H1 (cell line): ENCODE data around the gene GPC6. TPM values are rescaled to one million over a fixed set of nuclear protein-coding genes. Genes with fewer than 3 reads are reported as not detected.

ENCODE experiments used
- CTCF ChIA-PET: fragments of 300-600 bp; sonication (Branson Sonifier 250); formaldehyde crosslinking; loops from one replicate; lab custom pipeline; 2021; ENCODE audit not compliant: partially characterized antibody; lab: Charles Lee
- POLR2A ChIA-PET: fragments of 300-600 bp; sonication (Branson Sonifier 250); formaldehyde crosslinking; loops from one replicate; lab custom pipeline; 2021; ENCODE audit warnings: inconsistent platforms; ENCODE audit not compliant: partially characterized antibody; lab: Charles Lee
- DNase-seq, 2 experiments: peaks; one replicate each; pipeline versions ENCODE4 v3.0.0 to v3.0.0-alpha.2; 2010 to 2022; ENCODE audit warnings: low spot score in 2 of 2, low read depth in 1 of 2, mixed read lengths in 1 of 2
- FAIRE-seq: peaks from 2 replicates; lab custom pipeline; 2011; peaks lifted over from hg19 to GRCh38; lab: Jason Lieb, UNC
- H2AFZ ChIP-seq: 2 replicates; pipeline ENCODE4 v1.8.1; 2012; ENCODE audit warnings: low read length, inconsistent platforms
- H2AK5ac ChIP-seq: 2 replicates; pipeline ENCODE4 v1.6.1; 2013; ENCODE audit warnings: low read depth, low read length
- H2BK120ac ChIP-seq: replicated peaks from 2 replicates; pipeline ENCODE3; 2013; ENCODE audit warnings: low read depth, low read length, inconsistent platforms
- H2BK12ac ChIP-seq: 2 replicates; pipeline ENCODE4 v1.6.1; 2013; ENCODE audit warnings: low read depth, low read length
- H2BK15ac ChIP-seq: 2 replicates; pipeline ENCODE4 v1.6.1; 2013; ENCODE audit warnings: low read length
- H2BK20ac ChIP-seq: 2 replicates; pipeline ENCODE4 v1.6.1; 2013; ENCODE audit warnings: low read length
- H2BK5ac ChIP-seq: 2 replicates; pipeline ENCODE4 v1.6.1; 2013; ENCODE audit warnings: low read depth, low read length
- H3K14ac ChIP-seq: 2 replicates; pipeline ENCODE4 v1.6.1; 2013; ENCODE audit warnings: inconsistent platforms; ENCODE audit not compliant: insufficient read length
- H3K18ac ChIP-seq: 2 replicates; pipeline ENCODE4 v1.6.1; 2013; ENCODE audit warnings: low read length; ENCODE audit errors: extremely low read depth
- H3K23ac ChIP-seq: 2 replicates; pipeline ENCODE4 v1.6.1; 2013; ENCODE audit warnings: inconsistent platforms; ENCODE audit not compliant: insufficient read length
- H3K23me2 ChIP-seq: 2 replicates; pipeline ENCODE4 v1.6.1; 2013; ENCODE audit warnings: low read depth, low read length
- H3K27ac ChIP-seq: 2 replicates; pipeline ENCODE4 v1.6.1; 2011; ENCODE audit warnings: low read depth, low read length, inconsistent platforms
- H3K27me3 ChIP-seq, 4 experiments: replicated peaks in 1 of 4; 1 replicate in 1 of 4; 2 replicates in 3 of 4; pipeline versions ENCODE4 v1.6.1 to v1.8.1; 2011 to 2013; ENCODE audit warnings: low read length in 3 of 4, mild to moderate bottlenecking in 3 of 4, inconsistent platforms in 2 of 4, mixed read lengths in 2 of 4, moderate library complexity in 1 of 4; ENCODE audit not compliant: control insufficient read depth in 3 of 4, insufficient read depth in 3 of 4; ENCODE audit errors: extremely low read depth in 1 of 4
- H3K36me3 ChIP-seq, 4 experiments: 2 replicates each; pipeline versions ENCODE4 v1.6.1 to v1.8.1; 2011 to 2013; ENCODE audit warnings: mild to moderate bottlenecking in 4 of 4, low read length in 3 of 4, moderate library complexity in 2 of 4, control low read depth in 1 of 4, inconsistent platforms in 1 of 4; ENCODE audit not compliant: insufficient read depth in 4 of 4, control insufficient read depth in 2 of 4
- H3K4ac ChIP-seq: replicated peaks from 2 replicates; pipeline ENCODE3; 2013; ENCODE audit warnings: low read length, low read depth, mixed read lengths, inconsistent platforms; ENCODE audit not compliant: insufficient read length
- H3K4me1 ChIP-seq, 4 experiments: replicated peaks in 1 of 4; 1 replicate in 1 of 4; 2 replicates in 3 of 4; pipeline versions ENCODE4 v1.6.1 to v1.8.1; 2011 to 2013; ENCODE audit warnings: low read length in 3 of 4, inconsistent platforms in 2 of 4, mixed read lengths in 1 of 4; ENCODE audit not compliant: insufficient read depth in 4 of 4, control insufficient read depth in 3 of 4
- H3K4me2 ChIP-seq, 2 experiments: 2 replicates each; pipeline versions ENCODE4 v1.6.1 to v1.8.1; 2011 to 2013; ENCODE audit warnings: low read depth in 2 of 2, low read length in 2 of 2, control low read depth in 1 of 2, inconsistent platforms in 1 of 2, mild to moderate bottlenecking in 1 of 2; ENCODE audit not compliant: insufficient read depth in 1 of 2
- H3K4me3 ChIP-seq, 4 experiments: fragments of 200-600, 300-600 bp in 1 of 4; sonication (generic), shearing (Covaris generic), sonication (Bioruptor Twin) in 1 of 4; 2 replicates each; pipeline versions ENCODE4 v1.5.1 to v1.8.1; 2011 to 2016; ENCODE audit warnings: low read length in 4 of 4, low read depth in 3 of 4, control low read depth in 2 of 4, inconsistent platforms in 2 of 4, mild to moderate bottlenecking in 2 of 4, mixed read lengths in 1 of 4, moderate library complexity in 1 of 4; ENCODE audit not compliant: insufficient read depth in 2 of 4; ENCODE audit errors: extremely low read depth in 1 of 4
- H3K56ac ChIP-seq: replicated peaks from 2 replicates; pipeline ENCODE3; 2013; ENCODE audit warnings: low read depth, mild to moderate bottlenecking, mixed read lengths, low read length, inconsistent platforms; ENCODE audit not compliant: insufficient read length
- H3K79me1 ChIP-seq: 2 replicates; pipeline ENCODE4 v1.6.1; 2013; ENCODE audit warnings: low read depth, low read length, control low read depth
- H3K79me2 ChIP-seq, 2 experiments: 2 replicates each; pipeline versions ENCODE4 v1.6.1 to v1.8.1; 2012 to 2013; ENCODE audit warnings: low read length in 2 of 2, mild to moderate bottlenecking in 2 of 2, inconsistent platforms in 1 of 2; ENCODE audit not compliant: insufficient read depth in 2 of 2, control insufficient read depth in 1 of 2
- H3K9ac ChIP-seq, 4 experiments: replicated peaks in 1 of 4; 1 replicate in 1 of 4; 2 replicates in 3 of 4; pipeline versions ENCODE4 v1.6.1 to v1.8.1; 2011 to 2013; ENCODE audit warnings: low read depth in 3 of 4, low read length in 3 of 4, control low read depth in 2 of 4, mild to moderate bottlenecking in 2 of 4, moderate library complexity in 2 of 4, inconsistent platforms in 1 of 4; ENCODE audit errors: extremely low read depth in 1 of 4
- H3K9me3 ChIP-seq, 2 experiments: 2 replicates each; pipeline versions ENCODE4 v1.6.1 to v1.8.1; 2012 to 2013; ENCODE audit warnings: mild to moderate bottlenecking in 2 of 2, moderate library complexity in 2 of 2, control low read depth in 1 of 2, inconsistent platforms in 1 of 2, low read depth in 1 of 2, low read length in 1 of 2, mixed read lengths in 1 of 2; ENCODE audit not compliant: insufficient read depth in 2 of 2
- H4K20me1 ChIP-seq, 2 experiments: replicated peaks in 1 of 2; 2 replicates each; pipeline versions ENCODE3 to v1.8.1; 2011 to 2013; ENCODE audit warnings: inconsistent platforms in 2 of 2, low read length in 2 of 2, mild to moderate bottlenecking in 1 of 2; ENCODE audit not compliant: insufficient read depth in 2 of 2, control insufficient read depth in 1 of 2
- H4K5ac ChIP-seq: 2 replicates; pipeline ENCODE4 v1.6.1; 2013; ENCODE audit warnings: low read length, low read depth, mixed read lengths, inconsistent platforms; ENCODE audit not compliant: insufficient read length
- H4K8ac ChIP-seq: 2 replicates; pipeline ENCODE4 v1.8.0; 2013; ENCODE audit warnings: mild to moderate bottlenecking, moderate library complexity, low read length, inconsistent platforms; ENCODE audit not compliant: insufficient read depth; ENCODE audit errors: extremely low read depth
- H4K91ac ChIP-seq: replicated peaks from 2 replicates; pipeline ENCODE3; 2013; ENCODE audit warnings: low read length, mixed read lengths, inconsistent platforms; ENCODE audit not compliant: insufficient read length
- CBX5 ChIP-seq: fragments of 300-800, 300-1000 bp; sonication (generic); IDR thresholded peaks from 2 replicates; pipeline ENCODE4 v1.7.1; 2016; ENCODE audit warnings: antibody characterized with exemption, low read length, low read depth
- CHD2 ChIP-seq: IDR thresholded peaks from 2 replicates; pipeline ENCODE4 v1.6.1; 2012; ENCODE audit warnings: low read length, improper control_type of control experiment
- CTBP2 ChIP-seq: IDR thresholded peaks from 2 replicates; pipeline ENCODE4 v1.7.0; 2011; ENCODE audit warnings: borderline replicate concordance, mild to moderate bottlenecking, moderate library complexity, mixed read lengths, low read length; ENCODE audit not compliant: insufficient read depth, insufficient read length
- MAX ChIP-seq: IDR thresholded peaks from 2 replicates; pipeline ENCODE4 v1.6.1; 2012; ENCODE audit warnings: inconsistent platforms
- POLR2AphosphoS5 ChIP-seq: IDR thresholded peaks from 2 replicates; pipeline ENCODE4 v1.6.1; 2011; ENCODE audit warnings: low read depth, low read length
- RAD21 ChIP-seq, 2 experiments: IDR thresholded peaks in 1 of 2; conservative IDR thresholded peaks in 1 of 2; 2 replicates each; pipeline ENCODE4 v1.6.1; 2011; ENCODE audit warnings: low read depth in 2 of 2, low read length in 2 of 2, improper control_type of control experiment in 1 of 2, inconsistent platforms in 1 of 2, mild to moderate bottlenecking in 1 of 2, moderate library complexity in 1 of 2
- SIN3A ChIP-seq, 2 experiments: IDR thresholded peaks in 1 of 2; conservative IDR thresholded peaks in 1 of 2; 2 replicates each; pipeline ENCODE4 v1.6.1; 2011 to 2012; ENCODE audit warnings: low read length in 2 of 2, improper control_type of control experiment in 1 of 2, low read depth in 1 of 2, mild to moderate bottlenecking in 1 of 2
- USF2 ChIP-seq: IDR thresholded peaks from 2 replicates; pipeline ENCODE4 v1.6.1; 2011; ENCODE audit warnings: low read length, improper control_type of control experiment
- WGBS, 2 experiments: shearing (Covaris generic) in 1 of 2; methylation state at CpG; one replicate each; pipeline versions ENCODE4 v1.1.6 to v1.1.7; 2013 to 2015; ENCODE audit warnings: low lambda C conversion rate in 2 of 2, mixed read lengths in 2 of 2, inconsistent platforms in 1 of 2, low coverage in 1 of 2, missing lambda C conversion rate in 1 of 2; ENCODE audit not compliant: insufficient replicate concordance in 2 of 2, insufficient coverage in 1 of 2, insufficient read length in 1 of 2; ENCODE audit errors: extremely low coverage in 1 of 2, missing lambda C conversion rate in 1 of 2; 5-methylcytosine and 5-hydroxymethylcytosine counted together
- polyA plus RNA-seq, 7 experiments: library from polyadenylated mRNA; depleted of rRNA in 3 of 7; stranded (reverse) in 5 of 7; unstranded in 2 of 7; fragments of >200 nt in 5 of 7; fragments of 200-250 nt in 2 of 7; gene quantifications; 1 replicate in 5 of 7; 2 replicates in 1 of 7; 4 replicates in 1 of 7; pipeline versions ENCODE4 v1.2.1 to v1.2.3, GENCODE V29; 2011 to 2013; ENCODE audit warnings: missing spikeins in 2 of 7, mixed read lengths in 2 of 7
- total RNA-seq: library from RNA; stranded (reverse); fragmentation: NEBNext Ultra II Directional; extraction: Animal tissue kit (Norgen Biotek cat#: 25700); gene quantifications from 2 replicates; pipeline ENCODE4 v1.2.1, GENCODE V29; 2021

GPC6 gene
- total and polyA plus RNA-seq, 2 of the 8 experiments (the other 6 are each of a cell fraction or from before 2014, with no cell fraction given): 5.4 to 12.0 TPM

GRCh38 chr13:94248454-94249228 lies 1022.0 kb downstream of the GPC6 start:
- no peak for FAIRE-seq
- no peak overlapping the region for H4K91ac ChIP-seq
- no peak overlapping the region for H3K23ac ChIP-seq
- no peak overlapping the region for H3K4me2 ChIP-seq
- H3K27ac ChIP-seq: no peak overlapping the region
- H3K4me1 ChIP-seq: no peaks in the 10 kb centered on the region
- no peak overlapping the region for H2AFZ ChIP-seq
- H3K14ac ChIP-seq: no peak overlapping the region
- no peak overlapping the region for H2BK20ac ChIP-seq
- H3K18ac ChIP-seq: no peak overlapping the region
- no peaks in the 10 kb centered on the region for H3K79me2 ChIP-seq
- no peak overlapping the region for H2AK5ac ChIP-seq
- H3K23me2 ChIP-seq: no peaks in the 10 kb centered on the region
- no peaks in the 10 kb centered on the region for H4K20me1 ChIP-seq
- H2BK120ac ChIP-seq: no peak overlapping the region
- TF ChIP-seq RAD21 (IDR thresholded peaks at IDR 0.05 in 1 of 2, conservative IDR thresholded peaks at IDR 0.05 in 1 of 2; ENCODE audit: low read depth in 2 of 2, low read length in 2 of 2) (no peak), CBX5 (no peak), SIN3A (conservative IDR thresholded peaks at IDR 0.05 in 1 of 2, IDR thresholded peaks at IDR 0.05 in 1 of 2; ENCODE audit: low read depth in 1 of 2, low read length in 2 of 2) (no peak), CTBP2 (no peak), POLR2AphosphoS5 (no peak), USF2 (no peak), CHD2 (no peak), MAX (no peak)
- TF ChIP-seq, all 59 proteins: peak for 0
- Histone ChIP-seq H2BK5ac (no peak overlapping the region), H3K36me3 (no peaks in the 10 kb centered on the region), H3K9me3 (no peaks in the 10 kb centered on the region), H3K4me3 (no peak overlapping the region), H3K56ac (no peak overlapping the region), H4K5ac (no peak overlapping the region), H2BK12ac (no peak overlapping the region), H2BK15ac (no peak overlapping the region), H3K9ac (no peak overlapping the region), H4K8ac (no peak overlapping the region), H3K79me1 (no peaks in the 10 kb centered on the region), H3K27me3 (no peaks in the 10 kb centered on the region), H3K4ac (no peak overlapping the region)
- POLR2A ChIA-PET: no interaction called here
- CTCF ChIA-PET: no interaction called here
- WGBS, 2 experiments: 87% methylated on average over 2 of the region's 2 CpGs; no CpG with 5 or more reads in 1 of the 2 experiments
- no peak for DNase-seq
